Measurements from ENCODE around the gene TMPRSS12. TPM values are rescaled to one million over a fixed set of nuclear protein-coding genes. Genes with fewer than 3 reads are reported as not detected.
"Not testable (repeated sequence)": the region's sequence is repeated elsewhere in the genome, so short reads cannot be mapped to it uniquely, and the experiment has no call there.

Gene TMPRSS12
- total RNA-seq, 4 donors from 2014 or later, result not detected

- Histone ChIP-seq H3K27me3 (no peaks in the 10 kb centered on the region), H3K4me1 (peaks cover 9 to 55% (median 15%) of the 10 kb centered on the region in 3 donors), H3K36me3 (peaks cover 0 to 7% of the 10 kb centered on the region in 2 donors), H3K4me3 (peak overlapping the region; percentile 76 to 96), H3K9me3 (no peaks in the 10 kb centered on the region), H3K27ac (peak overlapping the region; percentile 92 to 100 (median 92))
- 0 to 3% methylated on average over 1 to 4 of the region's 4 CpGs for WGBS, 2 donors (ENCODE audit: low coverage in 1 of 2)
- peak; percentile 3 for ATAC-seq
- TF ChIP-seq, protein P1, sequence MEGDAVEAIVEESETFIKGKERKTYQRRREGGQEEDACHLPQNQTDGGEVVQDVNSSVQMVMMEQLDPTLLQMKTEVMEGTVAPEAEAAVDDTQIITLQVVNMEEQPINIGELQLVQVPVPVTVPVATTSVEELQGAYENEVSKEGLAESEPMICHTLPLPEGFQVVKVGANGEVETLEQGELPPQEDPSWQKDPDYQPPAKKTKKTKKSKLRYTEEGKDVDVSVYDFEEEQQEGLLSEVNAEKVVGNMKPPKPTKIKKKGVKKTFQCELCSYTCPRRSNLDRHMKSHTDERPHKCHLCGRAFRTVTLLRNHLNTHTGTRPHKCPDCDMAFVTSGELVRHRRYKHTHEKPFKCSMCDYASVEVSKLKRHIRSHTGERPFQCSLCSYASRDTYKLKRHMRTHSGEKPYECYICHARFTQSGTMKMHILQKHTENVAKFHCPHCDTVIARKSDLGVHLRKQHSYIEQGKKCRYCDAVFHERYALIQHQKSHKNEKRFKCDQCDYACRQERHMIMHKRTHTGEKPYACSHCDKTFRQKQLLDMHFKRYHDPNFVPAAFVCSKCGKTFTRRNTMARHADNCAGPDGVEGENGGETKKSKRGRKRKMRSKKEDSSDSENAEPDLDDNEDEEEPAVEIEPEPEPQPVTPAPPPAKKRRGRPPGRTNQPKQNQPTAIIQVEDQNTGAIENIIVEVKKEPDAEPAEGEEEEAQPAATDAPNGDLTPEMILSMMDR (IDR thresholded peaks at IDR 0.05), result no peak
- no peak for TF ChIP-seq POLR2A (IDR thresholded peaks at IDR 0.05)
- no peak for TF ChIP-seq POLR2AphosphoS5 (IDR thresholded peaks at IDR 0.05)
- TF ChIP-seq EP300 (IDR thresholded peaks at IDR 0.05), result no peak
These were observed 81.4 kb downstream of the TMPRSS12 start for GRCh38 chr12:50924131-50924438.

GRCh38 chr12:50924439-50925341, 82.0 kb downstream of the TMPRSS12 start:
- 0 to 2% methylated on average over 8 of the region's 13 CpGs for WGBS, 2 donors (ENCODE audit: low coverage in 1 of 2)
- TF ChIP-seq EP300 (IDR thresholded peaks at IDR 0.05) (no peak), POLR2A (IDR thresholded peaks at IDR 0.05) (peak in 1 of 2 donors; percentile 30), POLR2AphosphoS5 (IDR thresholded peaks at IDR 0.05) (peak; percentile 77)
- TF ChIP-seq, protein P1 (IDR thresholded peaks at IDR 0.05), result no peak
- Histone ChIP-seq H3K4me1 (peaks cover 9 to 61% (median 15%) of the 10 kb centered on the region in 3 donors), H3K4me3 (peak overlapping the region; percentile 76 to 96), H3K36me3 (peaks cover 0 to 8% of the 10 kb centered on the region in 2 donors), H3K27me3 (no peaks in the 10 kb centered on the region), H3K9me3 (no peaks in the 10 kb centered on the region), H3K27ac (peak overlapping the region; percentile 92 to 100 (median 92))
- ATAC-seq, result peak; percentile 96

DNA sequence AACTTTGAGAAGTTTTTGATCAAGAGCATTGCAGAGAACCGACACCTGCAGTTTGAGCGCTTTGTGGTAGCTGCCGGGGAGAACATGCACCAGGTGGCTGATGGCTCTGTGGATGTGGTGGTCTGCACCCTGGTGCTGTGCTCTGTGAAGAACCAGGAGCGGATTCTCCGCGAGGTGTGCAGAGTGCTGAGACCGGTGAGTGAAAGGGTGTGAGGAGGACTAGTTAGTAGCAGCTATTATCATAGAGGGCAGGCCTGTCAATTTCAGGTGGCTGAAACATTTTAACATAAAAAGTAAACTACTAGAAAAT, 82.6 kb downstream of the TMPRSS12 start:
- TF ChIP-seq POLR2AphosphoS5 (IDR thresholded peaks at IDR 0.05), result no peak
- TF ChIP-seq EP300 (IDR thresholded peaks at IDR 0.05), result no peak
- no peak for TF ChIP-seq POLR2A (IDR thresholded peaks at IDR 0.05)
- TF ChIP-seq, protein P1 (IDR thresholded peaks at IDR 0.05), result no peak
- Histone ChIP-seq H3K36me3 (peaks cover 0 to 14% of the 10 kb centered on the region in 2 donors), H3K27me3 (no peaks in the 10 kb centered on the region), H3K27ac (peak overlapping the region; percentile 92 to 100 (median 92)), H3K4me3 (peak overlapping the region; percentile 76 to 96), H3K4me1 (peaks cover 9 to 67% (median 15%) of the 10 kb centered on the region in 3 donors), H3K9me3 (no peaks in the 10 kb centered on the region)
- ATAC-seq, result no peak
- 0 to 20% methylated on average over 1 to 4 of the region's 7 CpGs for WGBS, 2 donors (ENCODE audit: low coverage in 1 of 2)

DNA sequence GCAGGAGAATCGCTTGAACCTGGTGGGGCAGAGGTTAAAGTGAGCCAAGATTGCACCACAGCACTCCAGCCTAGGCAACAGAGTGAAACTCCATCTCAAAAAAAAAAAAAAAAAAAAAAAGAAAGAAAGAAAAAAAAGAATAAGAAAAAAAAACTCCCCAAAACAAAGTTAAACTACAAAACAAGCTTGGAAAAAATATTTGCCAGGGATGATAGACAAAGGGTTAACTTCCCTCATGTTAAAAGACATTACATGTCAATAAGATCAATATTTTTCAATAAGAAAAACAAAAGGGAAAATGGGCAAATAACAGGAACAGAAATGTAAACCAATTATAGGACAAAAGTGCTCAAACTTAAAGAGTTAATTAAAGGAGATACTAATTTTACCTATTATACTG, 83.2 kb downstream of the TMPRSS12 start:
- Histone ChIP-seq H3K4me1 (peaks cover 9 to 72% (median 13%) of the 10 kb centered on the region in 3 donors), H3K9me3 (no peaks in the 10 kb centered on the region), H3K27ac (peak overlapping the region; percentile 92 to 100 (median 92)), H3K4me3 (peak overlapping the region; percentile 76 to 96), H3K36me3 (peaks cover 0 to 20% of the 10 kb centered on the region in 2 donors), H3K27me3 (no peaks in the 10 kb centered on the region)
- ATAC-seq, result no peak
- 25 to 40% methylated on average over 1 of the region's 1 CpG for WGBS, 2 donors (ENCODE audit: low coverage in 1 of 2)
- TF ChIP-seq POLR2A (IDR thresholded peaks at IDR 0.05) (no peak), POLR2AphosphoS5 (IDR thresholded peaks at IDR 0.05) (no peak), EP300 (IDR thresholded peaks at IDR 0.05) (no peak)
- TF ChIP-seq, protein P1 (IDR thresholded peaks at IDR 0.05), result no peak

- Histone ChIP-seq H3K36me3 (peaks cover 0 to 25% of the 10 kb centered on the region in 2 donors), H3K9me3 (no peaks in the 10 kb centered on the region), H3K4me1 (peaks cover 9 to 72% (median 10%) of the 10 kb centered on the region in 3 donors), H3K27me3 (no peaks in the 10 kb centered on the region), H3K4me3 (peak overlapping the region; percentile 76 to 96), H3K27ac (peak overlapping the region; percentile 55 to 100 (median 92))
- no peak for ATAC-seq
- no peak for TF ChIP-seq POLR2A (IDR thresholded peaks at IDR 0.05)
- 21 to 40% methylated on average over 1 of the region's 1 CpG for WGBS, 2 donors (ENCODE audit: low coverage in 1 of 2)
These were observed 83.7 kb downstream of the TMPRSS12 start for GRCh38 chr12:50926415-50926814.

- 23 to 28% methylated on average over 3 of the region's 3 CpGs for WGBS, 2 donors (ENCODE audit: low coverage in 1 of 2)
- not testable (repeated sequence) for ATAC-seq
These were observed 84.2 kb downstream of the TMPRSS12 start for GRCh38 chr12:50926932-50927331.

More at GRCh38 chr12:50926932-50927331, 84.2 kb downstream of the TMPRSS12 start:
- peak overlapping the region in 3 of 4 donors; percentile 55 to 92 (median 92) for H3K27ac ChIP-seq
- H3K36me3 ChIP-seq, result peaks cover 0 to 30% of the 10 kb centered on the region in 2 donors
- not testable (repeated sequence) for H3K27me3 ChIP-seq, H3K9me3 ChIP-seq
- H3K4me3 ChIP-seq, result peak overlapping the region; percentile 76 to 96
- H3K4me1 ChIP-seq, result peaks cover 7 to 72% (median 10%) of the 10 kb centered on the region in 3 donors

Data from gastroesophageal sphincter (tissue), 4 donors.